Glutamatergic neuron (in vitro differentiated cells): ENCODE data around the gene SH2D2A. TPM values are rescaled to one million over a fixed set of nuclear protein-coding genes. Genes with fewer than 3 reads are reported as not detected.

ENCODE experiments used
- DNase-seq: peaks from one replicate; pipeline ENCODE4 v3.0.0; 2022
- H3K27ac Mint-ChIP-seq: one replicate; pipeline ENCODE4 v1.8.0; 2020; ENCODE audit warnings: mild to moderate bottlenecking, mixed read lengths, inconsistent platforms; ENCODE audit not compliant: unreplicated experiment
- H3K27me3 Mint-ChIP-seq: one replicate; pipeline ENCODE4 v1.8.0; 2020; ENCODE audit warnings: mild to moderate bottlenecking, moderate library complexity, mixed read lengths, inconsistent platforms; ENCODE audit not compliant: unreplicated experiment
- H3K36me3 Mint-ChIP-seq: one replicate; pipeline ENCODE4 v1.8.0; 2020; ENCODE audit warnings: mild to moderate bottlenecking, mixed read lengths, inconsistent platforms; ENCODE audit not compliant: unreplicated experiment
- H3K4me1 Mint-ChIP-seq: one replicate; pipeline ENCODE4 v1.8.0; 2020; ENCODE audit warnings: mild to moderate bottlenecking, low read depth, mixed read lengths, inconsistent platforms; ENCODE audit not compliant: unreplicated experiment
- H3K4me3 Mint-ChIP-seq: one replicate; pipeline ENCODE4 v1.8.0; 2020; ENCODE audit warnings: mild to moderate bottlenecking, mixed read lengths, inconsistent platforms; ENCODE audit not compliant: unreplicated experiment
- H3K9me3 Mint-ChIP-seq: one replicate; pipeline ENCODE4 v1.8.0; 2020; ENCODE audit warnings: mild to moderate bottlenecking, moderate library complexity, mixed read lengths, inconsistent platforms; ENCODE audit not compliant: unreplicated experiment
- total RNA-seq: library from RNA; stranded (reverse); fragmentation: NEBNext Ultra II Directional; extraction: Animal tissue kit (Norgen Biotek cat#: 25700); gene quantifications from one replicate; pipeline ENCODE4 v1.2.1, GENCODE V29; 2021; ENCODE audit not compliant: unreplicated experiment
- TF ChIP-seq, protein P1 (sequence below): fragments of 200-600 bp; sonication (generic); IDR thresholded peaks from one replicate; pipeline ENCODE4 v1.5.0; 2021; ENCODE audit not compliant: partially characterized antibody, unreplicated experiment

Gene SH2D2A
- total RNA-seq, 1 donor from 2014 or later, result 0.86 TPM

DNA sequence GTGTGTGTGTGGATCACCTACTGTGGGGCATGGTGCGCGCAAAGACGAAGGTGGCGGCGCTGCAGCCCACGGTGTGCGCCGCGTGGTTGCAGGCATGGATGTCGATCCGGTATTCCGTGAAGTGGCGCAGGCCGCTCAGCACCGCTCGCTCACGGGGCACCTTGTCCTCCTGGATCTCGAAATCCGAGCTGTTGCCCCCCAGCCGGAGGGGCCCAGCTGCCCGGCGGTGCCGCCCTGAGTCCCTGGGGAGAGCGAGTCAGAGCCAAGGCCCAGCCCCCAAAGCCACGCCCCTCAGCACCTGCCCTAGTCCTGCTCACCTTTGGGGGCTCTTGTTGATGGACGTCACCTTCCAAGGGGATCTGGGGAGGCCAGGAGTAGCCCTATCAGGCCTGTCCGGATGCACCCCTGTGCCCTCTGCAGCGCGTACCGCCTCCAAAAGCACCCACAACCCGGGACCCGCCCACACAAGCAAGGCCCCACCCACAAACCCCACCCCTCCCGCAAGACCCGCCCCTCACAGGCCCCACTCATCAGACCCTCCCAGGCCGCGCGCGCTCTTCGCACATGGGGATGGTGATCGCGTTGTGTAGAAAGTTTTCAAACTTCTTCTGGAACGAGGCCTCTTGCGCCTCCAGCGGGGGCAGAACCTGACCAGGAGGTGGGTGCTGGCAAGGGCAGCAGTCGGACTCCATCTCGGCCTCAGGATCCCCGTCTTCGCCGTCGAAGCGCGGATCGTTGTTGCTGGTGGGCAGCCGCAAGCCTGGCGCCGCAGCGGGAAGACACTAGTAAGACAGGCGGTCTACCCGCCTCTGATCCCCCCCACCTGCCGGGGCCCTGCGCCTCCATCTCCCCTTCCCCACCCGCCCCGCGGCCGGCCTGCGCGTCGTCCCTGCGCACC, 28.7 kb upstream of the SH2D2A start:
- TF ChIP-seq, protein P1, sequence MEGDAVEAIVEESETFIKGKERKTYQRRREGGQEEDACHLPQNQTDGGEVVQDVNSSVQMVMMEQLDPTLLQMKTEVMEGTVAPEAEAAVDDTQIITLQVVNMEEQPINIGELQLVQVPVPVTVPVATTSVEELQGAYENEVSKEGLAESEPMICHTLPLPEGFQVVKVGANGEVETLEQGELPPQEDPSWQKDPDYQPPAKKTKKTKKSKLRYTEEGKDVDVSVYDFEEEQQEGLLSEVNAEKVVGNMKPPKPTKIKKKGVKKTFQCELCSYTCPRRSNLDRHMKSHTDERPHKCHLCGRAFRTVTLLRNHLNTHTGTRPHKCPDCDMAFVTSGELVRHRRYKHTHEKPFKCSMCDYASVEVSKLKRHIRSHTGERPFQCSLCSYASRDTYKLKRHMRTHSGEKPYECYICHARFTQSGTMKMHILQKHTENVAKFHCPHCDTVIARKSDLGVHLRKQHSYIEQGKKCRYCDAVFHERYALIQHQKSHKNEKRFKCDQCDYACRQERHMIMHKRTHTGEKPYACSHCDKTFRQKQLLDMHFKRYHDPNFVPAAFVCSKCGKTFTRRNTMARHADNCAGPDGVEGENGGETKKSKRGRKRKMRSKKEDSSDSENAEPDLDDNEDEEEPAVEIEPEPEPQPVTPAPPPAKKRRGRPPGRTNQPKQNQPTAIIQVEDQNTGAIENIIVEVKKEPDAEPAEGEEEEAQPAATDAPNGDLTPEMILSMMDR, result no peak
- H3K4me1 Mint-ChIP-seq, result peaks cover 8% of the 10 kb centered on the region
- H3K27me3 Mint-ChIP-seq, result peaks cover 39% of the 10 kb centered on the region
- H3K4me3 Mint-ChIP-seq, result peak overlapping the region; percentile 52
- H3K27ac Mint-ChIP-seq, result no peak overlapping the region
- no peak for DNase-seq
- H3K9me3 Mint-ChIP-seq, result peaks cover 18% of the 10 kb centered on the region
- peaks cover 6% of the 10 kb centered on the region for H3K36me3 Mint-ChIP-seq

DNA sequence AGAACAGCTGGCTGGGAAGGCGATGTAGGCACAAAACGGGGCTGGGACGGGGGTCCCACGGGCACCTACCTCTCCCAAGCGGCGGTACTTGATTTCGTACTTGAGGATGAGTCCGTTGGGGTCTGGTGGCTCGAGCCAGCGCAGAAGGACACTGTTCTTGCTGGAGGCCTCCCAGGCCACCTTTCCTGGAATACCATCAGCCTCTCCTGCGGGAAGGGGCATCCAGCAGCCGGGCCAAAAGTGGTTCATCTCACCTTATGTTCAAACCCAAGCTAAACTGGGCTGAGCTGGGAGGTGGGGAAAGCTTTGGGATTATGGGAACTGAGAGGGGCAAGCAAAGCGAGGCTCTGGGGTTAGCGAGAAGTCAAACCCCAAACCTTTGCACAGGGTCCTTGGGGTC, 28.0 kb upstream of the SH2D2A start:
- H3K9me3 Mint-ChIP-seq, result peaks cover 16% of the 10 kb centered on the region
- H3K4me1 Mint-ChIP-seq, result peaks cover 10% of the 10 kb centered on the region
- no peak for DNase-seq
- peaks cover 38% of the 10 kb centered on the region for H3K27me3 Mint-ChIP-seq
- no peak overlapping the region for H3K27ac Mint-ChIP-seq
- TF ChIP-seq, protein P1, result no peak
- peaks cover 6% of the 10 kb centered on the region for H3K36me3 Mint-ChIP-seq
- peak overlapping the region; percentile 18 for H3K4me3 Mint-ChIP-seq

DNA sequence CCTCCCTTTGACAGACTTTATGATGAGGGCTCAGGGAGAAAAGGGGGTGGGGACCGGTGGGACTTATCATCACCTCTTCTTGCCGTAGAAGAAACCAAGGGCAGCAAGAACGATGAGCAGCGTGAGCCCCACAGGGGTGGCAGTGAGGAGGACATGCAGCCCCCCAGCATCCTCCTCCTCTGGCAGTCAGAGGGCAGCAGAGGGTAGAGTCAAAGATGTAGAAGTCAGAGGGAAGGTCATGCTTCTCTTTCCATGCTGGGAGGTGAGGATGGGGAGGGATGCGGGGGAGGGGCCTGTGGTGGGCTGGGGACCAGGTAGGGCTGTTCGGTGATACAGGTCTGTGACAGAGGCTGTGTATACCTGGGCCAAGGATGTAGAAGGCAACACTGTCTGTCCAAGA, 27.5 kb upstream of the SH2D2A start:
- H3K27ac Mint-ChIP-seq, result no peak overlapping the region
- TF ChIP-seq, protein P1, result no peak
- H3K36me3 Mint-ChIP-seq, result peaks cover 6% of the 10 kb centered on the region
- H3K9me3 Mint-ChIP-seq, result peaks cover 15% of the 10 kb centered on the region
- peaks cover 35% of the 10 kb centered on the region for H3K27me3 Mint-ChIP-seq
- H3K4me1 Mint-ChIP-seq, result peaks cover 12% of the 10 kb centered on the region
- DNase-seq, result no peak
- peak overlapping the region; percentile 6 for H3K4me3 Mint-ChIP-seq

DNA sequence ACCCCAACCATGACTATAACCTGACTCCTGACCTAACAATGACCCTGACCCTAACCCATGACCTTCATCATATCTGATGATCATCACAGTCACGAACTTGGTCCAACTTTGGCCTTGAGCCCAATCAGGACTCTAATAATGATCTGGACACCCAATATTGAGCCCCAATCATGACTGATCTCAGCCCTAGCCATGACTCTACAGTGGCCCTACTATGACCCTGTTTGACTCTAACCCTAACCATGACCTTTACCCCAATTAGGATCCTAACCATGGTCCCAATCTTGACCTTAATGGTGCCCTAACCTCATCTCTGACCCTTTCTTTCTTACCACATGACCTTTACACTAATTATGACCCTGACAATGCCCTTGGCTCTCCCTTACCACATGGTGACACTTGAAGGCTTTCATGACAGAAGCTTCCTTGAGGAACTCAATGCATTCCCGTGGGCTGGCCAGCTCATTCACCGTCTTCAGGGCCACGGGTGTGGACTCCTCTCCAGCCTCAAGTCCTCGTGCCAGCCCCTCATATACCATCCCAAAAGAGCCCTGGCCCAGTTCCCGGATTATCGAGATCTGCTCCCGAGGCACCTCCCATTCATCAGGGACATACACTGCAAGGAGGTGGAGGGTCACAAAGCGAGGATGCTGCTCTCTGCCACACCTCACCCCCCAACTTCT, 26.1 kb upstream of the SH2D2A start:
- TF ChIP-seq, protein P1, result no peak
- Mint-ChIP-seq H3K27ac (no peak overlapping the region), H3K36me3 (peaks cover 6% of the 10 kb centered on the region), H3K9me3 (peaks cover 14% of the 10 kb centered on the region), H3K4me3 (no peak overlapping the region), H3K27me3 (peaks cover 33% of the 10 kb centered on the region), H3K4me1 (peaks cover 14% of the 10 kb centered on the region)
- no peak for DNase-seq
